Measurements from ENCODE around the gene HTR6.

DNA sequence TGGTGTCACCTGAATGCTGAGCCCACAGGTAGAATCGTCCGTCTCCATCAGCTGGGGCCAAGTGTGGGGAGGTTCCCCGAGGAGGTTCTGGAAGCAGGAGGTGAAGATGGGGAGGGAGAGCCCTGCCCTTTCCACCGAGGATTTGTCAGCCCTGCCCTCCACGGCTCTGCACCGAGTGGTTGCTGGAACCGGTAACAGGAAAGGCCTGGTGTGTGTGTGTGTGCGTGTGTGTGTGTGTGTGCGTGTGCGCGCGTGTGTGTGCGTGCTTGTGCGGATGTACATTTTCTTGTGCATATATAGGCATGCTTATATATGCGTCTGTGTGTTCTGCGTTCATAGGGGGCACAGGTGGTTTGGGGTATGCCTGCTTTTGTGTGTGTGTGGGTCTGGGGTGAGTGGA is 17.0 kb upstream of the HTR6 start:
- TF ChIP-seq POLR2A (IDR thresholded peaks at IDR 0.05; ENCODE audit: low read depth) (no peak), EP300 (IDR thresholded peaks at IDR 0.05) (no peak)
- TF ChIP-seq, protein P1, sequence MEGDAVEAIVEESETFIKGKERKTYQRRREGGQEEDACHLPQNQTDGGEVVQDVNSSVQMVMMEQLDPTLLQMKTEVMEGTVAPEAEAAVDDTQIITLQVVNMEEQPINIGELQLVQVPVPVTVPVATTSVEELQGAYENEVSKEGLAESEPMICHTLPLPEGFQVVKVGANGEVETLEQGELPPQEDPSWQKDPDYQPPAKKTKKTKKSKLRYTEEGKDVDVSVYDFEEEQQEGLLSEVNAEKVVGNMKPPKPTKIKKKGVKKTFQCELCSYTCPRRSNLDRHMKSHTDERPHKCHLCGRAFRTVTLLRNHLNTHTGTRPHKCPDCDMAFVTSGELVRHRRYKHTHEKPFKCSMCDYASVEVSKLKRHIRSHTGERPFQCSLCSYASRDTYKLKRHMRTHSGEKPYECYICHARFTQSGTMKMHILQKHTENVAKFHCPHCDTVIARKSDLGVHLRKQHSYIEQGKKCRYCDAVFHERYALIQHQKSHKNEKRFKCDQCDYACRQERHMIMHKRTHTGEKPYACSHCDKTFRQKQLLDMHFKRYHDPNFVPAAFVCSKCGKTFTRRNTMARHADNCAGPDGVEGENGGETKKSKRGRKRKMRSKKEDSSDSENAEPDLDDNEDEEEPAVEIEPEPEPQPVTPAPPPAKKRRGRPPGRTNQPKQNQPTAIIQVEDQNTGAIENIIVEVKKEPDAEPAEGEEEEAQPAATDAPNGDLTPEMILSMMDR (IDR thresholded peaks at IDR 0.05) = no peak

All from esophagus muscularis mucosa (tissue), 4 donors.